ENCODE data around the gene ZNF768. TPM values are rescaled to one million over a fixed set of nuclear protein-coding genes. Genes with fewer than 3 reads are reported as not detected.

ZNF768 gene
- total RNA-seq, 4 donors from 2014 or later: 27.4 to 44.9 (median 32.3) TPM

GRCh38 chr16:30566531-30566930 is 40.2 kb upstream of the ZNF768 start:
- intact Hi-C loops (cut with DNase I): no loop called here
- WGBS, 2 donors: 93 to 94% methylated on average over 4 of the region's 4 CpGs
- TF ChIP-seq POLR2A (IDR thresholded peaks at IDR 0.05) (no peak), CTCF (IDR thresholded peaks at IDR 0.05) (no peak)

DNA sequence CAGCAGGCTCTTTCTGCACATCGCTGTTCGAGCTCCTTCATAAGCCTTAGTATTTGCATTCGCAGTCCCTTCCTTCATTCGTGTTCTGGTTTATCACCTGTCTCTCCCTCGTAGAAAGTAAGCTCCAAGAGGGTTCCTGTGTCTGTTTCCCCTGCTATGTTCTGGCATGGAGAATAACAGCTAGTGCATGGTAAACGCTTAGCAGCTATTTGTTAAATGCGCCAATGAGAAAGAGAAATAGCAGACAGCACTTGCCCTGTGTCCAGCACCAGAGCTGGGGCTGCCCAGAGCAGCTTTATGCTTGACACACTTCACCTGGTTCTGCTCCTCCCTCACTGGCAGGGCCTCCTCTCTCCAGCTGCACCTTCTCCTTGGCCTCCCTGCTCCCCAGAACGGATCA is 39.6 kb upstream of the ZNF768 start:
- Histone ChIP-seq H3K27me3 (no peaks in the 10 kb centered on the region), H3K9me3 (no peaks in the 10 kb centered on the region), H3K4me1 (peaks cover 14 to 15% of the 10 kb centered on the region in 2 donors), H3K27ac (no peak overlapping the region), H3K36me3 (no peaks in the 10 kb centered on the region), H3K4me3 (replicated peaks in 1 of 3) (no peak overlapping the region)
- no peak for DNase-seq
- intact Hi-C loops (cut with DNase I): no loop called here
- TF ChIP-seq CTCF (IDR thresholded peaks at IDR 0.05): no peak
- TF ChIP-seq POLR2A (IDR thresholded peaks at IDR 0.05): no peak
- 68 to 75% methylated on average over 8 of the region's 8 CpGs for WGBS, 2 donors

More at GRCh38 chr16:30566531-30566930, 40.2 kb upstream of the ZNF768 start:
- Histone ChIP-seq H3K4me1 (peaks cover 11 to 12% of the 10 kb centered on the region in 2 donors), H3K9me3 (no peaks in the 10 kb centered on the region), H3K36me3 (no peaks in the 10 kb centered on the region), H3K27ac (no peak overlapping the region), H3K4me3 (replicated peaks in 1 of 3) (no peak overlapping the region), H3K27me3 (no peaks in the 10 kb centered on the region)
- DNase-seq: no peak

- intact Hi-C loops (cut with DNase I): no loop called here
- 67 to 74% methylated on average over 7 of the region's 7 CpGs for WGBS, 2 donors
- TF ChIP-seq POLR2A (IDR thresholded peaks at IDR 0.05): no peak
- no peak for TF ChIP-seq CTCF (IDR thresholded peaks at IDR 0.05)
- Histone ChIP-seq H3K27me3 (no peaks in the 10 kb centered on the region), H3K4me1 (peaks cover 11 to 12% of the 10 kb centered on the region in 2 donors), H3K9me3 (no peaks in the 10 kb centered on the region), H3K27ac (no peak overlapping the region), H3K36me3 (no peaks in the 10 kb centered on the region), H3K4me3 (replicated peaks in 1 of 3) (no peak overlapping the region)
- no peak for DNase-seq
Observed at GRCh38 chr16:30565526-30565925, 39.2 kb upstream of the ZNF768 start.

DNA sequence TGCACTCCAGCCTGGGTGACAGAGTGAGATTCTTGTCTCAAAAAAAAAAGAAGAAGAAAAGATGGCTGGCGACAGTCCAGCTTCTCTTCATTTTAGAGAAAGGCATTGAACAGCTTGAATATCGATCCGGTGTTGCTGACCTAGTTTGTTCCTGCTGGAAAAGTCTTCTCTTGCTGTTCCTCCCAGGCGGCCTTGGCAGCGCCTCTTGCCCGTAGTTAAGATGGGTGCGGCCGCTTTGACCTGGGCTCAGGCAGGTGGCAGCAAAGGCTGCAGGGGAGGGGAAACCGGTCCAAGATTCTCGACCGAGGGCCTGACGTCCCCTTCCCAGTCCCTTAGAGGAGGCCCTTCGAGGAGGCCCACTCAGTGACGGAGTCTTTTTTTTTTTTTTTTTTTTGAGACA is 35.7 kb upstream of the ZNF768 start:
- 93 to 96% methylated on average over 14 of the region's 14 CpGs for WGBS, 2 donors
- intact Hi-C loops (cut with DNase I): no loop called here
- Histone ChIP-seq H3K27me3 (no peaks in the 10 kb centered on the region), H3K4me3 (replicated peaks in 1 of 3) (peak overlapping the region in 1 of 3 donors; percentile 37), H3K4me1 (peaks cover 10 to 12% of the 10 kb centered on the region in 2 donors), H3K9me3 (no peaks in the 10 kb centered on the region), H3K36me3 (no peaks in the 10 kb centered on the region), H3K27ac (peak overlapping the region in 1 of 3 donors; percentile 65)
- no peak for DNase-seq
- TF ChIP-seq CTCF (IDR thresholded peaks at IDR 0.05) (no peak), POLR2A (IDR thresholded peaks at IDR 0.05) (no peak)

DNA sequence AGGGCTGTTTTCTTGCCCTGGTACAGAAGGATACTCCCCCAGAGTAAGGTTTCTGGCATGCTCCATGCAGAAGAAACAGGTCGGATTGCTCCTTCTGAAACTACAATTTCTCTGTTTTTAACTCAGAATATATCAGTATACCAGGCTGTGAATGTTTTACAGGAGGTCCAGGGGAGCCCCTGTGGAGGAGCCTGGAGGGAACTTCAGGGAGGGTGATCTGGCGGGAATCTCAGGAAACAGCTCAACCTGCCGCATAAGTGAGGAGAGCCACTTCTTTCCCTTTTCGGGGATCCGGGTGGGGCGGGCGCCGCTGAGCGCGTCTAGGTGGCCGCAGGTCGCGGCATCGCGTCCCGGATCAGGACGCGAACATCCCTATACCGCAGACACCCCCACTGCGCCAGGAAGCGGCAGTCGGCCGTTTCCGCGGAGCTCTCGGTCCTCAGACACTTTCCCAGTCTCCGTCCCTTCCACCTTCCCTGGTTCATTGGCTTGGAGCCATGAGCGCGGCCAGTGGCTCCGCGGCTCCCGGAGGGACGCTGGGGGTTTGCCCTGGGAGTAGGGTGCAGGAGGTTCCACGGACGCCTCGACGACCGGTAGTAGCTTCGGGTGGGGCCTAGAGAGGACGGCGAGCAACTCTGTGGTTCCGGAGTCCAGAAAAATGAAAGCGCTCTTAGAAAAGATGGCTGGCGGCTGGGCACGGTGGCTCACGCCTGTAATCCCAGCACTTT is 34.9 kb upstream of the ZNF768 start:
- H3K27me3 ChIP-seq: no peaks in the 10 kb centered on the region
- H3K4me1 ChIP-seq: peaks cover 11 to 16% of the 10 kb centered on the region in 2 donors
- H3K27ac ChIP-seq: peak overlapping the region; percentile 49 to 65 (median 62)
- peak; percentile 40 to 52 for DNase-seq
- intact Hi-C loops (cut with DNase I): no loop called here
- TF ChIP-seq POLR2A (IDR thresholded peaks at IDR 0.05): no peak
- WGBS, 2 donors: 17 to 18% methylated on average over 25 to 46 of the region's 46 CpGs
- H3K9me3 ChIP-seq: no peaks in the 10 kb centered on the region
- H3K4me3 ChIP-seq (replicated peaks in 1 of 3): peak overlapping the region in 2 of 3 donors; percentile 33 to 37
- no peaks in the 10 kb centered on the region for H3K36me3 ChIP-seq

All from thyroid gland (tissue), 4 donors.